Astrocyte (in vitro differentiated cells and primary cell): ENCODE measurements around the gene SYT8. TPM values are rescaled to one million over a fixed set of nuclear protein-coding genes. Genes with fewer than 3 reads are reported as not detected.

Source experiments
- DNase-seq: peaks from one replicate; pipeline ENCODE4 v3.0.0-alpha.2; 2010; ENCODE audit warnings: low read depth
- FAIRE-seq: peaks from 2 replicates; lab custom pipeline; 2011; peaks lifted over from hg19 to GRCh38; lab: Jason Lieb, UNC
- H2AFZ ChIP-seq: 2 replicates; pipeline ENCODE4 v1.6.0; 2012; ENCODE audit warnings: low read depth, low read length, inconsistent platforms
- H3K27ac ChIP-seq: 2 replicates; pipeline ENCODE4 v1.5.1; 2011; ENCODE audit warnings: low read depth, low read length, inconsistent platforms
- H3K27me3 ChIP-seq: 2 replicates; pipeline ENCODE4 v1.6.0; 2011; ENCODE audit warnings: low read length, inconsistent platforms; ENCODE audit not compliant: insufficient read depth
- H3K36me3 ChIP-seq: 2 replicates; pipeline ENCODE4 v1.5.1; 2011; ENCODE audit warnings: low read length, inconsistent platforms; ENCODE audit not compliant: insufficient read depth
- H3K4me1 ChIP-seq: 2 replicates; pipeline ENCODE4 v1.5.1; 2011; ENCODE audit warnings: low read length, inconsistent platforms; ENCODE audit not compliant: insufficient read depth
- H3K4me2 ChIP-seq: 2 replicates; pipeline ENCODE4 v1.6.0; 2012; ENCODE audit warnings: low read length, inconsistent platforms
- H3K4me3 ChIP-seq: 2 replicates; pipeline ENCODE4 v1.5.1; 2011; ENCODE audit warnings: low read depth, mild to moderate bottlenecking, low read length, inconsistent platforms; ENCODE audit not compliant: insufficient read depth
- H3K79me2 ChIP-seq: 2 replicates; pipeline ENCODE4 v1.6.0; 2012; ENCODE audit warnings: mild to moderate bottlenecking, low read length, inconsistent platforms; ENCODE audit not compliant: insufficient read depth
- H3K9ac ChIP-seq: 2 replicates; pipeline ENCODE4 v1.6.0; 2012; ENCODE audit warnings: mild to moderate bottlenecking, low read length, inconsistent platforms
- H3K9me3 ChIP-seq: 2 replicates; pipeline ENCODE4 v1.5.1; 2012; ENCODE audit warnings: low read depth, mild to moderate bottlenecking, low read length, inconsistent platforms; ENCODE audit not compliant: insufficient read depth
- H4K20me1 ChIP-seq: 2 replicates; pipeline ENCODE4 v1.6.0; 2012; ENCODE audit warnings: low read length, inconsistent platforms; ENCODE audit not compliant: insufficient read depth
- H3K27ac Mint-ChIP-seq: one replicate; pipeline ENCODE4 v1.8.0; 2021; ENCODE audit warnings: mild to moderate bottlenecking, mixed read lengths; ENCODE audit not compliant: unreplicated experiment
- H3K27me3 Mint-ChIP-seq: one replicate; pipeline ENCODE4 v1.8.0; 2021; ENCODE audit warnings: low read depth, mixed read lengths; ENCODE audit not compliant: unreplicated experiment
- H3K36me3 Mint-ChIP-seq: one replicate; pipeline ENCODE4 v1.8.0; 2021; ENCODE audit warnings: low read depth, mixed read lengths; ENCODE audit not compliant: unreplicated experiment
- H3K4me1 Mint-ChIP-seq: one replicate; pipeline ENCODE4 v1.8.0; 2021; ENCODE audit warnings: low read depth, mixed read lengths; ENCODE audit not compliant: unreplicated experiment
- H3K4me3 Mint-ChIP-seq: one replicate; pipeline ENCODE4 v1.8.0; 2021; ENCODE audit warnings: mild to moderate bottlenecking, moderate library complexity, mixed read lengths; ENCODE audit not compliant: unreplicated experiment
- H3K9me3 Mint-ChIP-seq: one replicate; pipeline ENCODE4 v1.8.0; 2021; ENCODE audit warnings: mild to moderate bottlenecking, mixed read lengths; ENCODE audit not compliant: unreplicated experiment
- CTCF ChIP-seq: IDR thresholded peaks from 2 replicates; pipeline ENCODE4 v1.5.1; 2011; ENCODE audit warnings: low read depth, mild to moderate bottlenecking, inconsistent platforms, low read length, moderate library complexity; ENCODE audit not compliant: insufficient read depth
- EZH2 ChIP-seq: IDR thresholded peaks from 2 replicates; pipeline ENCODE4 v1.6.1; 2012; ENCODE audit warnings: mild to moderate bottlenecking, low read length, inconsistent platforms; ENCODE audit not compliant: insufficient read depth
- total RNA-seq: library from RNA; stranded (reverse); gene quantifications from 2 replicates; pipeline ENCODE4 v1.2.1, GENCODE V29; 2021

SYT8 gene
- total RNA-seq, 1 donor from 2014 or later, result 0.36 TPM

- Histone ChIP-seq H3K4me3 (no peak overlapping the region), H3K4me1 (peaks cover 3% of the 10 kb centered on the region), H4K20me1 (no peaks in the 10 kb centered on the region), H3K27me3 (peaks cover 6% of the 10 kb centered on the region), H3K9ac (no peak overlapping the region), H2AFZ (no peak overlapping the region), H3K36me3 (no peaks in the 10 kb centered on the region), H3K4me2 (no peak overlapping the region), H3K79me2 (no peaks in the 10 kb centered on the region), H3K27ac (no peak overlapping the region), H3K9me3 (no peaks in the 10 kb centered on the region)
- FAIRE-seq, result no peak
- DNase-seq, result no peak
- no peaks in the 10 kb centered on the region for H3K36me3 Mint-ChIP-seq
- H3K27me3 Mint-ChIP-seq, result peaks cover 16% of the 10 kb centered on the region
- no peak for TF ChIP-seq EZH2
- no peak for TF ChIP-seq CTCF
- no peaks in the 10 kb centered on the region for H3K9me3 Mint-ChIP-seq
- H3K27ac Mint-ChIP-seq, result no peak overlapping the region
- H3K4me1 Mint-ChIP-seq, result no peaks in the 10 kb centered on the region
- no peak overlapping the region for H3K4me3 Mint-ChIP-seq
Observed at GRCh38 chr11:1840780-1841480, 6.1 kb downstream of the SYT8 start.

- H3K4me1 ChIP-seq, result peaks cover 3% of the 10 kb centered on the region
- no peaks in the 10 kb centered on the region for H3K9me3 ChIP-seq
- no peak overlapping the region for H3K27ac Mint-ChIP-seq
- H4K20me1 ChIP-seq, result no peaks in the 10 kb centered on the region
- no peaks in the 10 kb centered on the region for H3K9me3 Mint-ChIP-seq
- H3K27me3 ChIP-seq, result peaks cover 6% of the 10 kb centered on the region
- no peaks in the 10 kb centered on the region for H3K36me3 Mint-ChIP-seq
- no peaks in the 10 kb centered on the region for H3K4me1 Mint-ChIP-seq
- no peak for FAIRE-seq
- H3K27ac ChIP-seq, result no peak overlapping the region
- TF ChIP-seq EZH2 (no peak), CTCF (no peak)
- H2AFZ ChIP-seq, result no peak overlapping the region
- H3K9ac ChIP-seq, result no peak overlapping the region
- H3K79me2 ChIP-seq, result no peaks in the 10 kb centered on the region
- H3K4me3 ChIP-seq, result no peak overlapping the region
- no peak for DNase-seq
- H3K27me3 Mint-ChIP-seq, result peaks cover 19% of the 10 kb centered on the region
- no peak overlapping the region for H3K4me3 Mint-ChIP-seq
- no peak overlapping the region for H3K4me2 ChIP-seq
- no peaks in the 10 kb centered on the region for H3K36me3 ChIP-seq
Observed at GRCh38 chr11:1841511-1842148, 6.8 kb downstream of the SYT8 start.
